ENCODE data around the gene ATG4D. TPM values are rescaled to one million over a fixed set of nuclear protein-coding genes. Genes with fewer than 3 reads are reported as not detected.

ATG4D gene
- total and polyA plus RNA-seq, 2 experiments from 2014 or later, result 15.1 to 55.5 TPM

DNA sequence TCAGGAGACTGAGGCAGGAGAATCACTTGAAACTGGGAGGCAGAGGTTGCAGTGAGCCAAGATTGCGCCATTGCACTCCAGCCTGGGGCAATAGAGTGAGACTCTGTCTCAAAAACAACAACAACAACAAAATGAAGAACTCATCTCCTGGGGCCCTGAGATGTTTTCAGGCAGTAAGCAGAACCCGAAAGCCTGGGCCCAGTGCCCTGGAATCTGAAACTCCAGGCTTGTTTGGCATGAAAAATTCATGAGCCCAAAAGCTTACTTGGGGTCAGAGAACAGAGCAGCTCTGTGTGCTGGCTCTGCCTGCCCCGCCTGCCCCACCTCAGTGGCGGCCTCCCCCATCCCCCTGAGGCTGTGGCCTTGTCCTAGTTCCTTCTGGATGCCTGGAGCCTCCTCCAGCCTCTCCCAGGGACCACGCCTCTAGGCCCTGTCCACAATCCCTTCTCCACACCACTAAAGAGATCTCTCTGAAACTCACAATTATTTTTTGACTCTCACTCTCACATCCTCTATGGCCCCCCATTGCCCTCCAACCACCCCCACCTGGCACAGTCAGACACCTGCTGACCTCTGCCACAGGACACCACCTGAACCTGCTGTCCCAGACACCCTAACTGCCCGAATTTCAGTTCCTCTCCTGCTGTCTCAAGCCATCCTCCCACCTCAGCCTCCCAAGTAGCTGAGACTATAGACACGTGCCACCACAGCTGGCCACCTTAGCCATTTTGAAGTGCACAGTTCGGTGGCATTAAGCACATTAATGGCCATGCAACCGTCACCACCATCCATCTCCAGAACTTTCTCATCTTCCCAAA, 50.3 kb downstream of the ATG4D start (continued):
- TF ChIP-seq, protein P1, sequence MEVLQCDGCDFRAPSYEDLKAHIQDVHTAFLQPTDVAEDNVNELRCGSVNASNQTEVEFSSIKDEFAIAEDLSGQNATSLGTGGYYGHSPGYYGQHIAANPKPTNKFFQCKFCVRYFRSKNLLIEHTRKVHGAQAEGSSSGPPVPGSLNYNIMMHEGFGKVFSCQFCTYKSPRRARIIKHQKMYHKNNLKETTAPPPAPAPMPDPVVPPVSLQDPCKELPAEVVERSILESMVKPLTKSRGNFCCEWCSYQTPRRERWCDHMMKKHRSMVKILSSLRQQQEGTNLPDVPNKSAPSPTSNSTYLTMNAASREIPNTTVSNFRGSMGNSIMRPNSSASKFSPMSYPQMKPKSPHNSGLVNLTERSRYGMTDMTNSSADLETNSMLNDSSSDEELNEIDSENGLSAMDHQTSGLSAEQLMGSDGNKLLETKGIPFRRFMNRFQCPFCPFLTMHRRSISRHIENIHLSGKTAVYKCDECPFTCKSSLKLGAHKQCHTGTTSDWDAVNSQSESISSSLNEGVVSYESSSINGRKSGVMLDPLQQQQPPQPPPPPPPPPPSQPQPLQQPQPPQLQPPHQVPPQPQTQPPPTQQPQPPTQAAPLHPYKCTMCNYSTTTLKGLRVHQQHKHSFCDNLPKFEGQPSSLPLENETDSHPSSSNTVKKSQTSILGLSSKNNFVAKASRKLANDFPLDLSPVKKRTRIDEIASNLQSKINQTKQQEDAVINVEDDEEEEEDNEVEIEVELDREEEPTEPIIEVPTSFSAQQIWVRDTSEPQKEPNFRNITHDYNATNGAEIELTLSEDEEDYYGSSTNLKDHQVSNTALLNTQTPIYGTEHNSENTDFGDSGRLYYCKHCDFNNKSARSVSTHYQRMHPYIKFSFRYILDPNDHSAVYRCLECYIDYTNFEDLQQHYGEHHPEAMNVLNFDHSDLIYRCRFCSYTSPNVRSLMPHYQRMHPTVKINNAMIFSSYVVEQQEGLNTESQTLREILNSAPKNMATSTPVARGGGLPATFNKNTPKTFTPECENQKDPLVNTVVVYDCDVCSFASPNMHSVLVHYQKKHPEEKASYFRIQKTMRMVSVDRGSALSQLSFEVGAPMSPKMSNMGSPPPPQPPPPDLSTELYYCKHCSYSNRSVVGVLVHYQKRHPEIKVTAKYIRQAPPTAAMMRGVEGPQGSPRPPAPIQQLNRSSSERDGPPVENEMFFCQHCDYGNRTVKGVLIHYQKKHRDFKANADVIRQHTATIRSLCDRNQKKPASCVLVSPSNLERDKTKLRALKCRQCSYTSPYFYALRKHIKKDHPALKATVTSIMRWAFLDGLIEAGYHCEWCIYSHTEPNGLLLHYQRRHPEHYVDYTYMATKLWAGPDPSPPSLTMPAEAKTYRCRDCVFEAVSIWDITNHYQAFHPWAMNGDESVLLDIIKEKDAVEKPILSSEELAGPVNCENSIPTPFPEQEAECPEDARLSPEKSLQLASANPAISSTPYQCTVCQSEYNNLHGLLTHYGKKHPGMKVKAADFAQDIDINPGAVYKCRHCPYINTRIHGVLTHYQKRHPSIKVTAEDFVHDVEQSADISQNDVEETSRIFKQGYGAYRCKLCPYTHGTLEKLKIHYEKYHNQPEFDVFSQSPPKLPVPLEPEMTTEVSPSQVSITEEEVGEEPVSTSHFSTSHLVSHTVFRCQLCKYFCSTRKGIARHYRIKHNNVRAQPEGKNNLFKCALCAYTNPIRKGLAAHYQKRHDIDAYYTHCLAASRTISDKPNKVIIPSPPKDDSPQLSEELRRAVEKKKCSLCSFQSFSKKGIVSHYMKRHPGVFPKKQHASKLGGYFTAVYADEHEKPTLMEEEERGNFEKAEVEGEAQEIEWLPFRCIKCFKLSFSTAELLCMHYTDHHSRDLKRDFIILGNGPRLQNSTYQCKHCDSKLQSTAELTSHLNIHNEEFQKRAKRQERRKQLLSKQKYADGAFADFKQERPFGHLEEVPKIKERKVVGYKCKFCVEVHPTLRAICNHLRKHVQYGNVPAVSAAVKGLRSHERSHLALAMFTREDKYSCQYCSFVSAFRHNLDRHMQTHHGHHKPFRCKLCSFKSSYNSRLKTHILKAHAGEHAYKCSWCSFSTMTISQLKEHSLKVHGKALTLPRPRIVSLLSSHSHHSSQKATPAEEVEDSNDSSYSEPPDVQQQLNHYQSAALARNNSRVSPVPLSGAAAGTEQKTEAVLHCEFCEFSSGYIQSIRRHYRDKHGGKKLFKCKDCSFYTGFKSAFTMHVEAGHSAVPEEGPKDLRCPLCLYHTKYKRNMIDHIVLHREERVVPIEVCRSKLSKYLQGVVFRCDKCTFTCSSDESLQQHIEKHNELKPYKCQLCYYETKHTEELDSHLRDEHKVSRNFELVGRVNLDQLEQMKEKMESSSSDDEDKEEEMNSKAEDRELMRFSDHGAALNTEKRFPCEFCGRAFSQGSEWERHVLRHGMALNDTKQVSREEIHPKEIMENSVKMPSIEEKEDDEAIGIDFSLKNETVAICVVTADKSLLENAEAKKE (CRISPR knock-in tag; IDR thresholded peaks at IDR 0.05), result no peak
- TF ChIP-seq, protein P2, sequence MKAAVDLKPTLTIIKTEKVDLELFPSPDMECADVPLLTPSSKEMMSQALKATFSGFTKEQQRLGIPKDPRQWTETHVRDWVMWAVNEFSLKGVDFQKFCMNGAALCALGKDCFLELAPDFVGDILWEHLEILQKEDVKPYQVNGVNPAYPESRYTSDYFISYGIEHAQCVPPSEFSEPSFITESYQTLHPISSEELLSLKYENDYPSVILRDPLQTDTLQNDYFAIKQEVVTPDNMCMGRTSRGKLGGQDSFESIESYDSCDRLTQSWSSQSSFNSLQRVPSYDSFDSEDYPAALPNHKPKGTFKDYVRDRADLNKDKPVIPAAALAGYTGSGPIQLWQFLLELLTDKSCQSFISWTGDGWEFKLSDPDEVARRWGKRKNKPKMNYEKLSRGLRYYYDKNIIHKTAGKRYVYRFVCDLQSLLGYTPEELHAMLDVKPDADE (IDR thresholded peaks at IDR 0.05), result no peak
- TF ChIP-seq, protein P3, sequence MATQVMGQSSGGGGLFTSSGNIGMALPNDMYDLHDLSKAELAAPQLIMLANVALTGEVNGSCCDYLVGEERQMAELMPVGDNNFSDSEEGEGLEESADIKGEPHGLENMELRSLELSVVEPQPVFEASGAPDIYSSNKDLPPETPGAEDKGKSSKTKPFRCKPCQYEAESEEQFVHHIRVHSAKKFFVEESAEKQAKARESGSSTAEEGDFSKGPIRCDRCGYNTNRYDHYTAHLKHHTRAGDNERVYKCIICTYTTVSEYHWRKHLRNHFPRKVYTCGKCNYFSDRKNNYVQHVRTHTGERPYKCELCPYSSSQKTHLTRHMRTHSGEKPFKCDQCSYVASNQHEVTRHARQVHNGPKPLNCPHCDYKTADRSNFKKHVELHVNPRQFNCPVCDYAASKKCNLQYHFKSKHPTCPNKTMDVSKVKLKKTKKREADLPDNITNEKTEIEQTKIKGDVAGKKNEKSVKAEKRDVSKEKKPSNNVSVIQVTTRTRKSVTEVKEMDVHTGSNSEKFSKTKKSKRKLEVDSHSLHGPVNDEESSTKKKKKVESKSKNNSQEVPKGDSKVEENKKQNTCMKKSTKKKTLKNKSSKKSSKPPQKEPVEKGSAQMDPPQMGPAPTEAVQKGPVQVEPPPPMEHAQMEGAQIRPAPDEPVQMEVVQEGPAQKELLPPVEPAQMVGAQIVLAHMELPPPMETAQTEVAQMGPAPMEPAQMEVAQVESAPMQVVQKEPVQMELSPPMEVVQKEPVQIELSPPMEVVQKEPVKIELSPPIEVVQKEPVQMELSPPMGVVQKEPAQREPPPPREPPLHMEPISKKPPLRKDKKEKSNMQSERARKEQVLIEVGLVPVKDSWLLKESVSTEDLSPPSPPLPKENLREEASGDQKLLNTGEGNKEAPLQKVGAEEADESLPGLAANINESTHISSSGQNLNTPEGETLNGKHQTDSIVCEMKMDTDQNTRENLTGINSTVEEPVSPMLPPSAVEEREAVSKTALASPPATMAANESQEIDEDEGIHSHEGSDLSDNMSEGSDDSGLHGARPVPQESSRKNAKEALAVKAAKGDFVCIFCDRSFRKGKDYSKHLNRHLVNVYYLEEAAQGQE (IDR thresholded peaks at IDR 0.05; ENCODE audit: unreplicated experiment), result no peak
- TF ChIP-seq NANOG (IDR thresholded peaks at IDR 0.05; ENCODE audit: borderline replicate concordance) (no peak), STAT1 (IDR thresholded peaks at IDR 0.05; ENCODE audit: unreplicated experiment) (no peak), POLR2AphosphoS5 (IDR thresholded peaks at IDR 0.05; ENCODE audit: low read depth) (no peak), EZH2 (IDR thresholded peaks at IDR 0.05; ENCODE audit: low read depth, unreplicated experiment) (no peak)
- TF ChIP-seq, protein P4, sequence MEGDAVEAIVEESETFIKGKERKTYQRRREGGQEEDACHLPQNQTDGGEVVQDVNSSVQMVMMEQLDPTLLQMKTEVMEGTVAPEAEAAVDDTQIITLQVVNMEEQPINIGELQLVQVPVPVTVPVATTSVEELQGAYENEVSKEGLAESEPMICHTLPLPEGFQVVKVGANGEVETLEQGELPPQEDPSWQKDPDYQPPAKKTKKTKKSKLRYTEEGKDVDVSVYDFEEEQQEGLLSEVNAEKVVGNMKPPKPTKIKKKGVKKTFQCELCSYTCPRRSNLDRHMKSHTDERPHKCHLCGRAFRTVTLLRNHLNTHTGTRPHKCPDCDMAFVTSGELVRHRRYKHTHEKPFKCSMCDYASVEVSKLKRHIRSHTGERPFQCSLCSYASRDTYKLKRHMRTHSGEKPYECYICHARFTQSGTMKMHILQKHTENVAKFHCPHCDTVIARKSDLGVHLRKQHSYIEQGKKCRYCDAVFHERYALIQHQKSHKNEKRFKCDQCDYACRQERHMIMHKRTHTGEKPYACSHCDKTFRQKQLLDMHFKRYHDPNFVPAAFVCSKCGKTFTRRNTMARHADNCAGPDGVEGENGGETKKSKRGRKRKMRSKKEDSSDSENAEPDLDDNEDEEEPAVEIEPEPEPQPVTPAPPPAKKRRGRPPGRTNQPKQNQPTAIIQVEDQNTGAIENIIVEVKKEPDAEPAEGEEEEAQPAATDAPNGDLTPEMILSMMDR (conservative IDR thresholded peaks at IDR 0.05; ENCODE audit: low read depth in 2 of 2), result no peak

Data from GM23338 (cell line).